Measurements from ENCODE around the gene RAB37. TPM values are rescaled to one million over a fixed set of nuclear protein-coding genes. Genes with fewer than 3 reads are reported as not detected.

Gene RAB37
- total RNA-seq, 1 experiment from 2014 or later = 8.9 TPM

DNA sequence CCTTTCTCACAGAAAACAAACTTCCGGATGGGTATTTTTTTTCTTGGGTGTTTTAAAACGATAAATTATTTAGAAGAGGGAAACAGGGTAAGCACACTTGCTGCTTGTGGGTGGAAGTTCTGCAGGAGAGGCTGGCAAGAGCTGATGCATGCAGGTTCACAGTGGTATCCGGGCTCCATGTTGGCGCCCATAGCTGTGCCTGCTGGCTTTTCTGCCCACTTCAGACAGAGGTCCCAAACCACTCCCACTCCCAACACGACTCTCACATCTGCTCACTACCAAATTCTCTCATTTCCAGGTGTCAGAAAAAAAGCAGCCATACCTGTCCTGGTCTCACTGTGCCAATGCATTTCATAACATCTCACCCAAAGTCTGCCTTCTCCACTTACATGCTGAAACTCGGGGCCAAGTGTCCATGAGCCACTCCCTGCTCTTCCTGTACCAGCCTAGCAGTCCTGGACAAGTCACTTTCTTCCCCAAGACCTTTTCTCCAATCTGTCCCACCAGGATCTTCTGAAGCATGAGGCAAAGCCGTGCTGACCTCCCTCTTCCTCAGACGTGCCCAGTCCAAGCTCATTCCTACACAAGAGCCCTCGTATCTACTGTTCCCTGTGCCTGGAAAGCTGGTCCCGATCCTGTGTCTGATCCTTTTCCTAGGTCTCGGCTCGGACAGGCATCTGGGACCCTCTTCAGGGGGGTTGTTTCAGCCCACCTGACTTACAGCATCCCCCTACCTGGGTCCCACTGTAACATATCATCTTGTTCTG is 25.8 kb upstream of the RAB37 start (continued):
- TF ChIP-seq, protein P1, sequence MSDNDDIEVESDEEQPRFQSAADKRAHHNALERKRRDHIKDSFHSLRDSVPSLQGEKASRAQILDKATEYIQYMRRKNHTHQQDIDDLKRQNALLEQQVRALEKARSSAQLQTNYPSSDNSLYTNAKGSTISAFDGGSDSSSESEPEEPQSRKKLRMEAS (CRISPR knock-in tag; IDR thresholded peaks at IDR 0.05) = no peak
- TF ChIP-seq ETV6 (CRISPR knock-in tag; IDR thresholded peaks at IDR 0.05) = no peak
- TF ChIP-seq, protein P2, sequence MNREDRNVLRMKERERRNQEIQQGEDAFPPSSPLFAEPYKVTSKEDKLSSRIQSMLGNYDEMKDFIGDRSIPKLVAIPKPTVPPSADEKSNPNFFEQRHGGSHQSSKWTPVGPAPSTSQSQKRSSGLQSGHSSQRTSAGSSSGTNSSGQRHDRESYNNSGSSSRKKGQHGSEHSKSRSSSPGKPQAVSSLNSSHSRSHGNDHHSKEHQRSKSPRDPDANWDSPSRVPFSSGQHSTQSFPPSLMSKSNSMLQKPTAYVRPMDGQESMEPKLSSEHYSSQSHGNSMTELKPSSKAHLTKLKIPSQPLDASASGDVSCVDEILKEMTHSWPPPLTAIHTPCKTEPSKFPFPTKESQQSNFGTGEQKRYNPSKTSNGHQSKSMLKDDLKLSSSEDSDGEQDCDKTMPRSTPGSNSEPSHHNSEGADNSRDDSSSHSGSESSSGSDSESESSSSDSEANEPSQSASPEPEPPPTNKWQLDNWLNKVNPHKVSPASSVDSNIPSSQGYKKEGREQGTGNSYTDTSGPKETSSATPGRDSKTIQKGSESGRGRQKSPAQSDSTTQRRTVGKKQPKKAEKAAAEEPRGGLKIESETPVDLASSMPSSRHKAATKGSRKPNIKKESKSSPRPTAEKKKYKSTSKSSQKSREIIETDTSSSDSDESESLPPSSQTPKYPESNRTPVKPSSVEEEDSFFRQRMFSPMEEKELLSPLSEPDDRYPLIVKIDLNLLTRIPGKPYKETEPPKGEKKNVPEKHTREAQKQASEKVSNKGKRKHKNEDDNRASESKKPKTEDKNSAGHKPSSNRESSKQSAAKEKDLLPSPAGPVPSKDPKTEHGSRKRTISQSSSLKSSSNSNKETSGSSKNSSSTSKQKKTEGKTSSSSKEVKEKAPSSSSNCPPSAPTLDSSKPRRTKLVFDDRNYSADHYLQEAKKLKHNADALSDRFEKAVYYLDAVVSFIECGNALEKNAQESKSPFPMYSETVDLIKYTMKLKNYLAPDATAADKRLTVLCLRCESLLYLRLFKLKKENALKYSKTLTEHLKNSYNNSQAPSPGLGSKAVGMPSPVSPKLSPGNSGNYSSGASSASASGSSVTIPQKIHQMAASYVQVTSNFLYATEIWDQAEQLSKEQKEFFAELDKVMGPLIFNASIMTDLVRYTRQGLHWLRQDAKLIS (CRISPR knock-in tag; IDR thresholded peaks at IDR 0.05; ENCODE audit: borderline replicate concordance) = no peak
- TF ChIP-seq CREB1 (CRISPR knock-in tag; IDR thresholded peaks at IDR 0.05) = no peak
- TF ChIP-seq, protein P3, sequence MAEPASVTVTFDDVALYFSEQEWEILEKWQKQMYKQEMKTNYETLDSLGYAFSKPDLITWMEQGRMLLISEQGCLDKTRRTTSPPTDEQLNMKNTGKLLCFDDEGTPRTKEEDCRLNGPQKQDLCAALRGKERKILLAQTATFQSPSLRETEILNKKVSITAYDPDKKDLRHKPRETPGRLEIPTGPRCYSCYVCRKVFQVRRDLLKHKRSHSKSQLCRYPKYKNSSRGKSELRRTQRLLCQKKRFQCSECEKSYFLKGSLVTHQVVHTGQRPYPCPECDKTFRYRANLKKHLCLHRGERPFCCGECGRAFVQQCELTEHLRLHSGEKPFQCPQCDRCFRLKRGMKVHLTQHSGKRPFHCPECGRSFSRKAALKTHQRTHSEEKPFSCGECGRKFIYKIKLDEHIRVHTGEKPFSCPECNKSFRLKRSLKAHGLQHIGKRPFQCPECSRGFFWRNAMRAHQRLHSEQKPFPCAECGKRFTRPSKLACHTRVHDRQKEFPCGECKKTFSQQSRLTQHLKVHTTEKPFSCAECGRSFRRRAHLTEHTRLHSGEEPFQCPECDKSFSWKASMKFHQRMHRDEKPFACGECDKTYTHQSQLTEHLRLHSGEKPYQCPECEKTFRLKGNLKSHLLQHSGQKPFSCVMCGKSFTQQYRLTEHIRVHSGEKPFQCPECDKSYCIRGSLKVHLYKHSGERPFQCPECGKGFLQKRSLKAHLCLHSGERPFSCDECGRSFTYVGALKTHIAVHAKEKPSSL (CRISPR knock-in tag; conservative IDR thresholded peaks at IDR 0.05) = no peak
- TF ChIP-seq KAT7 (CRISPR knock-in tag; IDR thresholded peaks at IDR 0.05; ENCODE audit: borderline replicate concordance) = no peak
- no peak for TF ChIP-seq FOXK1 (CRISPR knock-in tag; IDR thresholded peaks at IDR 0.05)
- TF ChIP-seq JAZF1 (CRISPR knock-in tag; IDR thresholded peaks at IDR 0.05) = no peak

DNA sequence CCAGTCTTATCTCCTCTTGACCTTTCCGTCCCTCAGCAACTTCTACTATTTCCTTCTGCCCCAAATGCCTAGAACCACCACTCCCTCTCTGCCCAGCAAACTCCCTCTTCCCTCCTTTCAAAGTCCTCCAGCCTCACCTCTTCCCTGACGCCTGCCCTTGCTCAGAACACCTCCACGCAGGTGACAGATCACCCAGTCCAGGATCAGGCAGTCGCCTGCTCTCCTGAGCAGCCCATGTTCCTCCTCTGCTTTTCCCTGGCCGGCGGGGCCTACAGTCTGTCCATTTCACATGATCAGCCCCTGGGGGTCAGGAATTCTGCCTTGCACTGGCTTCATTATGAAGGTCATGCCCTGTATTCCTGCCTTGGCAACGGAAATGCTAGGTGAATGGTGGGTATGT is 24.8 kb upstream of the RAB37 start:
- Mint-ChIP-seq H3K27me3 (ENCODE audit: low read depth) (no peaks in the 10 kb centered on the region; the same call in none of the 2 replicates), H3K4me3 (no peak overlapping the region), H3K9me3 (0 out of 2 replicates have a peak, but pooled peaks cover 2% of the 10 kb centered on the region), H3K4me1 (no peaks in the 10 kb centered on the region), H3K27ac (no peak overlapping the region), H3K36me3 (no peaks in the 10 kb centered on the region)
- ChIA-PET POLR2A (no interaction called here), CTCF (no interaction called here)
- ATAC-seq = no peak
- DNase-seq (ENCODE audit: low spot score) = no peak
- TF ChIP-seq NFATC4 (CRISPR knock-in tag; IDR thresholded peaks at IDR 0.05) (no peak), NFYB (CRISPR knock-in tag; conservative IDR thresholded peaks at IDR 0.05; ENCODE audit: low read depth) (no peak), EMX1 (CRISPR knock-in tag; IDR thresholded peaks at IDR 0.05) (no peak), ETV6 (CRISPR knock-in tag; IDR thresholded peaks at IDR 0.05) (no peak), MYBL2 (CRISPR knock-in tag; IDR thresholded peaks at IDR 0.05) (no peak), CREB1 (CRISPR knock-in tag; IDR thresholded peaks at IDR 0.05) (no peak)
- TF ChIP-seq, protein P4, sequence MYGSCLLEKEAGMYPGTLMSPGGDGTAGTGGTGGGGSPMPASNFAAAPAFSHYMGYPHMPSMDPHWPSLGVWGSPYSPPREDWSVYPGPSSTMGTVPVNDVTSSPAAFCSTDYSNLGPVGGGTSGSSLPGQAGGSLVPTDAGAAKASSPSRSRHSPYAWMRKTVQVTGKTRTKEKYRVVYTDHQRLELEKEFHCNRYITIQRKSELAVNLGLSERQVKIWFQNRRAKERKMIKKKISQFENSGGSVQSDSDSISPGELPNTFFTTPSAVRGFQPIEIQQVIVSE (CRISPR knock-in tag; IDR thresholded peaks at IDR 0.05; ENCODE audit: borderline replicate concordance) = no peak
- TF ChIP-seq, protein P5, sequence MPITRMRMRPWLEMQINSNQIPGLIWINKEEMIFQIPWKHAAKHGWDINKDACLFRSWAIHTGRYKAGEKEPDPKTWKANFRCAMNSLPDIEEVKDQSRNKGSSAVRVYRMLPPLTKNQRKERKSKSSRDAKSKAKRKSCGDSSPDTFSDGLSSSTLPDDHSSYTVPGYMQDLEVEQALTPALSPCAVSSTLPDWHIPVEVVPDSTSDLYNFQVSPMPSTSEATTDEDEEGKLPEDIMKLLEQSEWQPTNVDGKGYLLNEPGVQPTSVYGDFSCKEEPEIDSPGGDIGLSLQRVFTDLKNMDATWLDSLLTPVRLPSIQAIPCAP (CRISPR knock-in tag; IDR thresholded peaks at IDR 0.05) = no peak
- TF ChIP-seq, protein P6, sequence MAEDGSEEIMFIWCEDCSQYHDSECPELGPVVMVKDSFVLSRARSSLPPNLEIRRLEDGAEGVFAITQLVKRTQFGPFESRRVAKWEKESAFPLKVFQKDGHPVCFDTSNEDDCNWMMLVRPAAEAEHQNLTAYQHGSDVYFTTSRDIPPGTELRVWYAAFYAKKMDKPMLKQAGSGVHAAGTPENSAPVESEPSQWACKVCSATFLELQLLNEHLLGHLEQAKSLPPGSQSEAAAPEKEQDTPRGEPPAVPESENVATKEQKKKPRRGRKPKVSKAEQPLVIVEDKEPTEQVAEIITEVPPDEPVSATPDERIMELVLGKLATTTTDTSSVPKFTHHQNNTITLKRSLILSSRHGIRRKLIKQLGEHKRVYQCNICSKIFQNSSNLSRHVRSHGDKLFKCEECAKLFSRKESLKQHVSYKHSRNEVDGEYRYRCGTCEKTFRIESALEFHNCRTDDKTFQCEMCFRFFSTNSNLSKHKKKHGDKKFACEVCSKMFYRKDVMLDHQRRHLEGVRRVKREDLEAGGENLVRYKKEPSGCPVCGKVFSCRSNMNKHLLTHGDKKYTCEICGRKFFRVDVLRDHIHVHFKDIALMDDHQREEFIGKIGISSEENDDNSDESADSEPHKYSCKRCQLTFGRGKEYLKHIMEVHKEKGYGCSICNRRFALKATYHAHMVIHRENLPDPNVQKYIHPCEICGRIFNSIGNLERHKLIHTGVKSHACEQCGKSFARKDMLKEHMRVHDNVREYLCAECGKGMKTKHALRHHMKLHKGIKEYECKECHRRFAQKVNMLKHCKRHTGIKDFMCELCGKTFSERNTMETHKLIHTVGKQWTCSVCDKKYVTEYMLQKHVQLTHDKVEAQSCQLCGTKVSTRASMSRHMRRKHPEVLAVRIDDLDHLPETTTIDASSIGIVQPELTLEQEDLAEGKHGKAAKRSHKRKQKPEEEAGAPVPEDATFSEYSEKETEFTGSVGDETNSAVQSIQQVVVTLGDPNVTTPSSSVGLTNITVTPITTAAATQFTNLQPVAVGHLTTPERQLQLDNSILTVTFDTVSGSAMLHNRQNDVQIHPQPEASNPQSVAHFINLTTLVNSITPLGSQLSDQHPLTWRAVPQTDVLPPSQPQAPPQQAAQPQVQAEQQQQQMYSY (CRISPR knock-in tag; IDR thresholded peaks at IDR 0.05) = no peak
- TF ChIP-seq, protein P7, sequence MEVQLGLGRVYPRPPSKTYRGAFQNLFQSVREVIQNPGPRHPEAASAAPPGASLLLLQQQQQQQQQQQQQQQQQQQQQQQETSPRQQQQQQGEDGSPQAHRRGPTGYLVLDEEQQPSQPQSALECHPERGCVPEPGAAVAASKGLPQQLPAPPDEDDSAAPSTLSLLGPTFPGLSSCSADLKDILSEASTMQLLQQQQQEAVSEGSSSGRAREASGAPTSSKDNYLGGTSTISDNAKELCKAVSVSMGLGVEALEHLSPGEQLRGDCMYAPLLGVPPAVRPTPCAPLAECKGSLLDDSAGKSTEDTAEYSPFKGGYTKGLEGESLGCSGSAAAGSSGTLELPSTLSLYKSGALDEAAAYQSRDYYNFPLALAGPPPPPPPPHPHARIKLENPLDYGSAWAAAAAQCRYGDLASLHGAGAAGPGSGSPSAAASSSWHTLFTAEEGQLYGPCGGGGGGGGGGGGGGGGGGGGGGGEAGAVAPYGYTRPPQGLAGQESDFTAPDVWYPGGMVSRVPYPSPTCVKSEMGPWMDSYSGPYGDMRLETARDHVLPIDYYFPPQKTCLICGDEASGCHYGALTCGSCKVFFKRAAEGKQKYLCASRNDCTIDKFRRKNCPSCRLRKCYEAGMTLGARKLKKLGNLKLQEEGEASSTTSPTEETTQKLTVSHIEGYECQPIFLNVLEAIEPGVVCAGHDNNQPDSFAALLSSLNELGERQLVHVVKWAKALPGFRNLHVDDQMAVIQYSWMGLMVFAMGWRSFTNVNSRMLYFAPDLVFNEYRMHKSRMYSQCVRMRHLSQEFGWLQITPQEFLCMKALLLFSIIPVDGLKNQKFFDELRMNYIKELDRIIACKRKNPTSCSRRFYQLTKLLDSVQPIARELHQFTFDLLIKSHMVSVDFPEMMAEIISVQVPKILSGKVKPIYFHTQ (CRISPR knock-in tag; IDR thresholded peaks at IDR 0.05) = no peak
- TF ChIP-seq, protein P8, sequence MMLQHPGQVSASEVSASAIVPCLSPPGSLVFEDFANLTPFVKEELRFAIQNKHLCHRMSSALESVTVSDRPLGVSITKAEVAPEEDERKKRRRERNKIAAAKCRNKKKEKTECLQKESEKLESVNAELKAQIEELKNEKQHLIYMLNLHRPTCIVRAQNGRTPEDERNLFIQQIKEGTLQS (CRISPR knock-in tag; conservative IDR thresholded peaks at IDR 0.05) = no peak
- TF ChIP-seq, protein P9, sequence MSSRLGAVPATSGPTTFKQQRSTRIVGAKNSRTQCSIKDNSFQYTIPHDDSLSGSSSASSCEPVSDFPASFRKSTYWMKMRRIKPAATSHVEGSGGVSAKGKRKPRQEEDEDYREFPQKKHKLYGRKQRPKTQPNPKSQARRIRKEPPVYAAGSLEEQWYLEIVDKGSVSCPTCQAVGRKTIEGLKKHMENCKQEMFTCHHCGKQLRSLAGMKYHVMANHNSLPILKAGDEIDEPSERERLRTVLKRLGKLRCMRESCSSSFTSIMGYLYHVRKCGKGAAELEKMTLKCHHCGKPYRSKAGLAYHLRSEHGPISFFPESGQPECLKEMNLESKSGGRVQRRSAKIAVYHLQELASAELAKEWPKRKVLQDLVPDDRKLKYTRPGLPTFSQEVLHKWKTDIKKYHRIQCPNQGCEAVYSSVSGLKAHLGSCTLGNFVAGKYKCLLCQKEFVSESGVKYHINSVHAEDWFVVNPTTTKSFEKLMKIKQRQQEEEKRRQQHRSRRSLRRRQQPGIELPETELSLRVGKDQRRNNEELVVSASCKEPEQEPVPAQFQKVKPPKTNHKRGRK (CRISPR knock-in tag; IDR thresholded peaks at IDR 0.05; ENCODE audit: borderline replicate concordance) = no peak

Measured in WTC11 (cell line).